Measurements from ENCODE around the gene PITPNC1. TPM values are rescaled to one million over a fixed set of nuclear protein-coding genes. Genes with fewer than 3 reads are reported as not detected.

Gene PITPNC1
- total RNA-seq, 1 experiment from 2014 or later: 37.5 TPM

DNA sequence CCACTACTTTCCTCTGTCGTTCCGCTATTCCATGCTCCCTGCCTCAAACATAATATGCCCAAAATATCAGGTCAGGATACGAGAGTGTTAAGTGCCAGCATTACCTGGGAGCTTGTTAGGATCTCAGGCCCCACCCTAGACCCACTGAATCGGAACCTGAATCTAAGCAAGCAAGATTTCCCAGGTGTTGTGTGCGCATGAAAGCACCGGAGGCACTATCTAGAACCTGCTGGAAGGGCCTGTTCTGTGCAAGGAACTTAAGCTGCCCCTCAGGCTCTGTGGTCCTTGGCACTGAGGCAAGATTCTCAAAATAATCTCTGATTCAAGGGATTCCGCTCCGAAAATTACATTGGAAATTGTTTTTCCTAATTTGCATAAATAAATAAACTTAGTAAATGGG is 233.0 kb downstream of the PITPNC1 start:
- no peak overlapping the region for H4K5ac ChIP-seq (ENCODE audit: insufficient read length, low read depth, low read length)
- no peak for DNase-seq
- H3K9ac ChIP-seq (ENCODE audit: extremely low read depth, insufficient read length, low read length): no peak overlapping the region
- Mint-ChIP-seq H3K27ac (peak overlapping the region in 1 of 3 experiments; percentile 60; a peak in 1 of 7 replicates), H3K4me1 (peaks cover 10 to 14% of the 10 kb centered on the region in 2 experiments), H3K27me3 (ENCODE audit: low read depth) (no peaks in the 10 kb centered on the region), H3K9me3 (no peaks in the 10 kb centered on the region), H3K4me3 (no peak overlapping the region), H3K36me3 (ENCODE audit: insufficient read depth in 1 of 3, low read depth in 3 of 3) (no peaks in the 10 kb centered on the region; a peak in 1 of 7 replicates)
- H3K79me1 ChIP-seq (ENCODE audit: insufficient read depth, low read depth, low read length, poor library complexity, severe bottlenecking): no peaks in the 10 kb centered on the region
- no peaks in the 10 kb centered on the region for H3K79me2 ChIP-seq (ENCODE audit: insufficient read depth, low read length)
- no peak overlapping the region for H2BK12ac ChIP-seq (ENCODE audit: insufficient read length, low read depth, low read length)
- H3K23ac ChIP-seq (ENCODE audit: insufficient read length, low read depth, low read length): no peak overlapping the region
- no peaks in the 10 kb centered on the region for H3K23me2 ChIP-seq (ENCODE audit: insufficient read length, low read depth, low read length, poor library complexity, severe bottlenecking)
- no peaks in the 10 kb centered on the region for H3K9me3 ChIP-seq (ENCODE audit: control insufficient read depth, low read depth, low read length)
- H4K8ac ChIP-seq (replicated peaks; ENCODE audit: insufficient read length, low read depth, low read length): no peak overlapping the region
- no peak overlapping the region for H3K56ac ChIP-seq (ENCODE audit: insufficient read length, low read depth, low read length)
- H2BK20ac ChIP-seq (ENCODE audit: low read depth, low read length, poor library complexity, severe bottlenecking): no peak overlapping the region
- H3K4ac ChIP-seq (ENCODE audit: low read depth, low read length): no peak overlapping the region
- TF ChIP-seq, protein P1, sequence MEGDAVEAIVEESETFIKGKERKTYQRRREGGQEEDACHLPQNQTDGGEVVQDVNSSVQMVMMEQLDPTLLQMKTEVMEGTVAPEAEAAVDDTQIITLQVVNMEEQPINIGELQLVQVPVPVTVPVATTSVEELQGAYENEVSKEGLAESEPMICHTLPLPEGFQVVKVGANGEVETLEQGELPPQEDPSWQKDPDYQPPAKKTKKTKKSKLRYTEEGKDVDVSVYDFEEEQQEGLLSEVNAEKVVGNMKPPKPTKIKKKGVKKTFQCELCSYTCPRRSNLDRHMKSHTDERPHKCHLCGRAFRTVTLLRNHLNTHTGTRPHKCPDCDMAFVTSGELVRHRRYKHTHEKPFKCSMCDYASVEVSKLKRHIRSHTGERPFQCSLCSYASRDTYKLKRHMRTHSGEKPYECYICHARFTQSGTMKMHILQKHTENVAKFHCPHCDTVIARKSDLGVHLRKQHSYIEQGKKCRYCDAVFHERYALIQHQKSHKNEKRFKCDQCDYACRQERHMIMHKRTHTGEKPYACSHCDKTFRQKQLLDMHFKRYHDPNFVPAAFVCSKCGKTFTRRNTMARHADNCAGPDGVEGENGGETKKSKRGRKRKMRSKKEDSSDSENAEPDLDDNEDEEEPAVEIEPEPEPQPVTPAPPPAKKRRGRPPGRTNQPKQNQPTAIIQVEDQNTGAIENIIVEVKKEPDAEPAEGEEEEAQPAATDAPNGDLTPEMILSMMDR (conservative IDR thresholded peaks at IDR 0.05): no peak
- no peak overlapping the region for H2BK15ac ChIP-seq (ENCODE audit: low read depth, low read length)
- H4K91ac ChIP-seq (ENCODE audit: insufficient read length, low read depth, low read length): no peak overlapping the region
- WGBS (ENCODE audit: extremely low coverage, insufficient read length, low lambda C conversion rate): no CpG with 5 or more reads among the region's 8 CpGs
- no peak overlapping the region for H3K27ac ChIP-seq (ENCODE audit: insufficient read length, low read depth, low read length)
- H3K4me1 ChIP-seq (ENCODE audit: insufficient read depth, low read length): no peaks in the 10 kb centered on the region
- no peak overlapping the region for H2BK5ac ChIP-seq (ENCODE audit: insufficient read length, low read length)
- no peak overlapping the region for H2AK5ac ChIP-seq (ENCODE audit: insufficient read length, low read length)
- no peak overlapping the region for H3T11ph ChIP-seq (ENCODE audit: low read length)
- H4K20me1 ChIP-seq (ENCODE audit: control insufficient read depth, insufficient read depth, insufficient read length): no peaks in the 10 kb centered on the region
- no peak overlapping the region for H2BK120ac ChIP-seq (ENCODE audit: low read depth, low read length, poor library complexity, severe bottlenecking)
- no peak overlapping the region for H3K18ac ChIP-seq (ENCODE audit: insufficient read length, low read depth, low read length)
- no peak overlapping the region for H2AFZ ChIP-seq (ENCODE audit: low read length)
- H3K27me3 ChIP-seq (ENCODE audit: insufficient read depth, low read length): no peaks in the 10 kb centered on the region
- H3K14ac ChIP-seq (ENCODE audit: insufficient read depth, low read length): no peak overlapping the region; the same call in 1 of the 2 replicates
- no peak overlapping the region for H3K4me2 ChIP-seq (ENCODE audit: insufficient read depth, insufficient read length, low read length)

Measured in H9 (cell line).